ENCODE measurements around the gene KSR2.

DNA sequence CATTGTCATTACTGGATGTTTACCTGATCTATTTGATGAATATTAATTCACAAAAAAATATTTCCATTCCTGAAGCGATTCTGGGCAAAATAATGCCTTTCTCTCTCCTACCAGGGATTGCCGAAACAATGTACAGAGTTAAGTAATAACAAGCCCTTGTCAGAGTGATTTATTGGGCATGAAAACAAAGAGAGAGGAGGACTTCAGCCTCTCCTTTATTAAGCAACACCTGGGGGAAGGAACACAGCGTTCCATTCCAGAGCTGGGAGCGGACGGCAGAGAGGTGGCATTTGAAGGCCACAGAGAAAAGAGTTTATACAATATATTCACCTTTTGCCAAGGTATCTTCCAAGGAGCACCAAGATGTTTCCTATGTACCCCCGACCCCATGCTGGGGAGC lies 165.8 kb downstream of the KSR2 start:
- TF ChIP-seq, protein P1, sequence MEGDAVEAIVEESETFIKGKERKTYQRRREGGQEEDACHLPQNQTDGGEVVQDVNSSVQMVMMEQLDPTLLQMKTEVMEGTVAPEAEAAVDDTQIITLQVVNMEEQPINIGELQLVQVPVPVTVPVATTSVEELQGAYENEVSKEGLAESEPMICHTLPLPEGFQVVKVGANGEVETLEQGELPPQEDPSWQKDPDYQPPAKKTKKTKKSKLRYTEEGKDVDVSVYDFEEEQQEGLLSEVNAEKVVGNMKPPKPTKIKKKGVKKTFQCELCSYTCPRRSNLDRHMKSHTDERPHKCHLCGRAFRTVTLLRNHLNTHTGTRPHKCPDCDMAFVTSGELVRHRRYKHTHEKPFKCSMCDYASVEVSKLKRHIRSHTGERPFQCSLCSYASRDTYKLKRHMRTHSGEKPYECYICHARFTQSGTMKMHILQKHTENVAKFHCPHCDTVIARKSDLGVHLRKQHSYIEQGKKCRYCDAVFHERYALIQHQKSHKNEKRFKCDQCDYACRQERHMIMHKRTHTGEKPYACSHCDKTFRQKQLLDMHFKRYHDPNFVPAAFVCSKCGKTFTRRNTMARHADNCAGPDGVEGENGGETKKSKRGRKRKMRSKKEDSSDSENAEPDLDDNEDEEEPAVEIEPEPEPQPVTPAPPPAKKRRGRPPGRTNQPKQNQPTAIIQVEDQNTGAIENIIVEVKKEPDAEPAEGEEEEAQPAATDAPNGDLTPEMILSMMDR (conservative IDR thresholded peaks at IDR 0.05; ENCODE audit: low read depth, low read length) = no peak
- TF ChIP-seq EZH2 (IDR thresholded peaks at IDR 0.05; ENCODE audit: borderline replicate concordance, low read depth, low read length, poor library complexity, severe bottlenecking) = no peak

Measured in A673 (cell line).